Measurements from ENCODE around the gene UGT2B17.
"Not testable (repeated sequence)": the region's sequence is repeated elsewhere in the genome, so short reads cannot be mapped to it uniquely, and the experiment has no call there.

DNA sequence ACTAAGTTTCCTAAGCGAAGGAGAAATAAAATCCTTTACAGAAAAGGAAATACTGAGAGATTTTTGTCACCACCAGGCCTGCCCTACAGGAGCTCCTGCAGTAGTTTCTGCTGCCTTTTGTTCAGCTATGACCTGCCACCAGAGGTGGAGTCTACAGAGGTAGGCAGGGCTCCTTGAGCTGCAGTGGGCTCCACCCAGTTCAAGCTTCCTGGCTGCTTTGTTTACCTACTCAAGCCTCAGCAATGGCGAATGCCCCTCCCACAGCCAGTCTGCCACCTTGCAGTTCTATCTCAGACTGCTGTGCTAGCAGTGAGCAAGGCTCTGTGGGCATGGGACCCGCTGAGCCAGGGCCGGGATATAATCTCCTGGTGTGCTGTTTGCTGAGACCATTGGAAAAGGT is 71.3 kb downstream of the UGT2B17 start:
- TF ChIP-seq POLR2A (IDR thresholded peaks at IDR 0.05): not testable (repeated sequence)
- TF ChIP-seq, protein P1, sequence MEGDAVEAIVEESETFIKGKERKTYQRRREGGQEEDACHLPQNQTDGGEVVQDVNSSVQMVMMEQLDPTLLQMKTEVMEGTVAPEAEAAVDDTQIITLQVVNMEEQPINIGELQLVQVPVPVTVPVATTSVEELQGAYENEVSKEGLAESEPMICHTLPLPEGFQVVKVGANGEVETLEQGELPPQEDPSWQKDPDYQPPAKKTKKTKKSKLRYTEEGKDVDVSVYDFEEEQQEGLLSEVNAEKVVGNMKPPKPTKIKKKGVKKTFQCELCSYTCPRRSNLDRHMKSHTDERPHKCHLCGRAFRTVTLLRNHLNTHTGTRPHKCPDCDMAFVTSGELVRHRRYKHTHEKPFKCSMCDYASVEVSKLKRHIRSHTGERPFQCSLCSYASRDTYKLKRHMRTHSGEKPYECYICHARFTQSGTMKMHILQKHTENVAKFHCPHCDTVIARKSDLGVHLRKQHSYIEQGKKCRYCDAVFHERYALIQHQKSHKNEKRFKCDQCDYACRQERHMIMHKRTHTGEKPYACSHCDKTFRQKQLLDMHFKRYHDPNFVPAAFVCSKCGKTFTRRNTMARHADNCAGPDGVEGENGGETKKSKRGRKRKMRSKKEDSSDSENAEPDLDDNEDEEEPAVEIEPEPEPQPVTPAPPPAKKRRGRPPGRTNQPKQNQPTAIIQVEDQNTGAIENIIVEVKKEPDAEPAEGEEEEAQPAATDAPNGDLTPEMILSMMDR (IDR thresholded peaks at IDR 0.05): not testable (repeated sequence)
